IMR-90 (cell line): ENCODE results near the gene BCL6. TPM values are rescaled to one million over a fixed set of nuclear protein-coding genes. Genes with fewer than 3 reads are reported as not detected.

ENCODE experiments used
- ATAC-seq: fragments of 200-7000 bp; cut with Tn5 transposase; 2 replicates; pipeline ENCODE4 v1.9.1; 2020; ENCODE audit warnings: low read depth, mild to moderate bottlenecking, moderate library complexity
- BruUV-seq: library from RNA; stranded (reverse); fragments of 400-500 nt; replicated peaks from 2 replicates; lab custom pipeline; 2021; lab: Mats Ljungman, UMichigan
- CTCF ChIA-PET: fragments of 300-600 bp; formaldehyde crosslinking; extraction: SDS; loops from one replicate; lab custom pipeline; 2021; ENCODE audit warnings: antibody characterized with exemption; lab: Yijun Ruan, JAX
- POLR2A ChIA-PET: fragments of 300-600 bp; sonication (Branson Sonifier 250); formaldehyde crosslinking; loops from one replicate; lab custom pipeline; 2022; ENCODE audit warnings: antibody characterized with exemption; ENCODE audit not compliant: unreplicated experiment; lab: Charles Lee
- DNase-seq: peaks from one replicate; pipeline ENCODE4 v3.0.0; 2013
- H2AFZ ChIP-seq: replicated peaks from 2 replicates; pipeline ENCODE3; 2013; ENCODE audit warnings: low read length, mild to moderate bottlenecking; ENCODE audit not compliant: poor library complexity
- H2AK5ac ChIP-seq: 2 replicates; pipeline ENCODE4 v1.6.1; 2013; ENCODE audit warnings: low read depth, low read length, inconsistent platforms
- H2AK9ac ChIP-seq: replicated peaks from 2 replicates; pipeline ENCODE3; 2013; ENCODE audit warnings: mild to moderate bottlenecking, low read depth, low read length, moderate library complexity; ENCODE audit not compliant: poor library complexity
- H2BK120ac ChIP-seq: 2 replicates; pipeline ENCODE4 v1.6.1; 2013; ENCODE audit warnings: low read depth, low read length, inconsistent platforms
- H2BK15ac ChIP-seq: 3 replicates; pipeline ENCODE4 v1.6.1; 2013; ENCODE audit warnings: low read depth, low read length, inconsistent platforms
- H2BK20ac ChIP-seq: 2 replicates; pipeline ENCODE4 v1.6.1; 2013; ENCODE audit warnings: low read depth, mild to moderate bottlenecking, inconsistent platforms, low read length, moderate library complexity
- H2BK5ac ChIP-seq: 2 replicates; pipeline ENCODE4 v1.6.1; 2013; ENCODE audit warnings: mild to moderate bottlenecking, low read depth, low read length, inconsistent platforms; ENCODE audit not compliant: poor library complexity, severe bottlenecking
- H3K14ac ChIP-seq: replicated peaks from 2 replicates; pipeline ENCODE4 v1.6.1; 2013; ENCODE audit warnings: low read depth, low read length, inconsistent platforms
- H3K18ac ChIP-seq: 2 replicates; pipeline ENCODE4 v1.6.1; 2013; ENCODE audit warnings: low read depth, low read length, control low read depth
- H3K23ac ChIP-seq: 2 replicates; pipeline ENCODE4 v1.6.1; 2013; ENCODE audit warnings: low read depth, low read length, inconsistent platforms
- H3K27ac ChIP-seq: 2 replicates; pipeline ENCODE4 v1.5.1; 2013; ENCODE audit warnings: mild to moderate bottlenecking, control low read depth, low read length; ENCODE audit not compliant: insufficient read depth
- H3K27me3 ChIP-seq: 2 replicates; pipeline ENCODE4 v1.6.1; 2013; ENCODE audit warnings: low read length; ENCODE audit not compliant: control insufficient read depth, insufficient read depth
- H3K36me3 ChIP-seq: 2 replicates; pipeline ENCODE4 v1.6.1; 2013; ENCODE audit warnings: low read length, mixed read lengths; ENCODE audit not compliant: control insufficient read depth, insufficient read depth
- H3K4ac ChIP-seq: 2 replicates; pipeline ENCODE4 v1.6.1; 2013; ENCODE audit warnings: low read depth, low read length, inconsistent platforms
- H3K4me1 ChIP-seq: 2 replicates; pipeline ENCODE4 v1.6.1; 2013; ENCODE audit warnings: low read length, mixed read lengths; ENCODE audit not compliant: control insufficient read depth, insufficient read depth
- H3K4me2 ChIP-seq: 2 replicates; pipeline ENCODE4 v1.6.1; 2013; ENCODE audit warnings: low read depth, mild to moderate bottlenecking, control low read depth, low read length, moderate library complexity
- H3K4me3 ChIP-seq: 2 replicates; pipeline ENCODE4 v1.5.1; 2013; ENCODE audit warnings: low read depth, mild to moderate bottlenecking, control low read depth, low read length, moderate library complexity; ENCODE audit not compliant: insufficient read depth
- H3K56ac ChIP-seq: 2 replicates; pipeline ENCODE4 v1.6.1; 2013; ENCODE audit warnings: low read length, inconsistent platforms; ENCODE audit not compliant: insufficient read depth; ENCODE audit errors: extremely low read depth
- H3K79me1 ChIP-seq, 2 experiments: 2 replicates each; pipeline ENCODE4 v1.6.1; 2013; ENCODE audit warnings: low read length in 2 of 2, inconsistent platforms in 1 of 2, low read depth in 1 of 2
- H3K9ac ChIP-seq: 2 replicates; pipeline ENCODE4 v1.6.1; 2013; ENCODE audit warnings: low read depth, low read length, control low read depth
- H3K9me1 ChIP-seq: 2 replicates; pipeline ENCODE4 v1.6.1; 2013; ENCODE audit warnings: low read length, inconsistent platforms; ENCODE audit not compliant: insufficient read depth
- H3K9me3 ChIP-seq: 2 replicates; pipeline ENCODE4 v1.6.1; 2013; ENCODE audit warnings: low read length; ENCODE audit not compliant: control insufficient read depth, insufficient read depth
- H4K20me1 ChIP-seq: 2 replicates; pipeline ENCODE4 v1.6.1; 2013; ENCODE audit warnings: low read length, inconsistent platforms; ENCODE audit not compliant: insufficient read depth
- H4K5ac ChIP-seq: 2 replicates; pipeline ENCODE4 v1.6.1; 2013; ENCODE audit warnings: mild to moderate bottlenecking, low read depth, low read length, control low read depth
- H4K8ac ChIP-seq, 2 experiments: 2 replicates each; pipeline ENCODE4 v1.6.1; 2013; ENCODE audit warnings: low read depth in 2 of 2, low read length in 2 of 2, control low read depth in 1 of 2, inconsistent platforms in 1 of 2
- H4K91ac ChIP-seq: 2 replicates; pipeline ENCODE4 v1.6.1; 2013; ENCODE audit warnings: low read depth, low read length, inconsistent platforms; ENCODE audit not compliant: insufficient read depth
- BHLHE40 ChIP-seq: fragments of 150-350 bp; IDR thresholded peaks from 2 replicates; pipeline ENCODE4 v1.6.1; 2016; ENCODE audit warnings: mild to moderate bottlenecking, low read depth, low read length
- CEBPB ChIP-seq: IDR thresholded peaks from 2 replicates; pipeline ENCODE4 v1.6.1; 2012; ENCODE audit warnings: low read depth, low read length, improper control_type of control experiment
- CHD1 ChIP-seq: IDR thresholded peaks from 2 replicates; pipeline ENCODE4 v1.6.1; 2012; ENCODE audit warnings: low read depth, low read length, improper control_type of control experiment
- FOS ChIP-seq: fragments of 150-350 bp; IDR thresholded peaks from 2 replicates; pipeline ENCODE4 v1.6.1; 2016; ENCODE audit warnings: low read depth, low read length
- MAFK ChIP-seq: IDR thresholded peaks from 2 replicates; pipeline ENCODE4 v1.6.1; 2012; ENCODE audit warnings: low read depth, low read length, improper control_type of control experiment
- MAZ ChIP-seq: IDR thresholded peaks from 2 replicates; pipeline ENCODE4 v1.6.1; 2012; ENCODE audit warnings: low read depth, mild to moderate bottlenecking, low read length, improper control_type of control experiment, moderate library complexity, borderline replicate concordance
- MXI1 ChIP-seq: IDR thresholded peaks from 2 replicates; pipeline ENCODE4 v1.6.1; 2012; ENCODE audit warnings: low read depth, mild to moderate bottlenecking, low read length, moderate library complexity, borderline replicate concordance
- NFE2L2 ChIP-seq: fragments of 150-350 bp; IDR thresholded peaks from 2 replicates; pipeline ENCODE4 v1.6.1; 2016; ENCODE audit warnings: low read depth, mild to moderate bottlenecking, low read length
- POLR2A ChIP-seq: IDR thresholded peaks from 2 replicates; pipeline ENCODE4 v1.6.1; 2012; ENCODE audit warnings: mild to moderate bottlenecking, low read depth, low read length
- RAD21 ChIP-seq: IDR thresholded peaks from 2 replicates; pipeline ENCODE4 v1.6.1; 2012; ENCODE audit warnings: low read length, improper control_type of control experiment
- RCOR1 ChIP-seq: IDR thresholded peaks from 2 replicates; pipeline ENCODE4 v1.6.1; 2012; ENCODE audit warnings: mild to moderate bottlenecking, low read length, improper control_type of control experiment; ENCODE audit not compliant: insufficient replicate concordance
- RFX5 ChIP-seq: IDR thresholded peaks from 2 replicates; pipeline ENCODE4 v1.8.0; 2012; ENCODE audit warnings: low read depth, mild to moderate bottlenecking, low read length, moderate library complexity
- SMC3 ChIP-seq: fragments of 150-350 bp; IDR thresholded peaks from 2 replicates; pipeline ENCODE4 v1.6.1; 2016; ENCODE audit warnings: low read depth, mild to moderate bottlenecking, antibody characterized with exemption, low read length, moderate library complexity
- WGBS, 2 experiments: methylation state at CpG; one replicate each; pipeline versions ENCODE4 v1.1.5 to v1.1.7; 2013; ENCODE audit warnings: missing lambda C conversion rate in 2 of 2; ENCODE audit not compliant: insufficient read length in 1 of 2; ENCODE audit errors: extremely low coverage in 2 of 2; 5-methylcytosine and 5-hydroxymethylcytosine counted together
- dilution Hi-C: fragments of 300-500 bp; cut with HindIII; formaldehyde crosslinking; loops from one replicate; pipeline ENCODE4 v1.14.3; 2018; ENCODE audit warnings: low sequenced_read_pairs; ENCODE audit not compliant: unreplicated experiment
- in situ Hi-C: fragments of 300-500 bp; cut with MboI; formaldehyde crosslinking; loops from 3 replicates; pipeline ENCODE4 v1.14.3; 2019; ENCODE audit warnings: low sequenced_read_pairs, inconsistent platforms, mixed read lengths
- intact Hi-C: fragments of 100-400 bp; cut with micrococcal nuclease; formaldehyde crosslinking; loops from 2 replicates; pipeline ENCODE4 v1.10.0; 2022
- polyA plus RNA-seq, 3 experiments: library from polyadenylated mRNA; depleted of rRNA; stranded (reverse); fragments of >200 nt; gene quantifications; 2 replicates each; pipeline ENCODE4 v1.2.3, GENCODE V29; 2012; ENCODE audit warnings: low replicate concordance in 1 of 3
- total RNA-seq: library from RNA; depleted of rRNA; stranded (reverse); fragments of >200 nt; gene quantifications from 2 replicates; pipeline ENCODE4 v1.2.3, GENCODE V29; 2012
- TF ChIP-seq, protein P1 (sequence below): fragments of 150-350 bp; IDR thresholded peaks from 2 replicates; pipeline ENCODE4 v1.6.1; 2016; ENCODE audit warnings: low read depth, mild to moderate bottlenecking, low read length, moderate library complexity, borderline replicate concordance
- TF ChIP-seq, protein P2 (sequence below): conservative IDR thresholded peaks from 2 replicates; pipeline ENCODE4 v1.5.1; 2012; ENCODE audit warnings: mild to moderate bottlenecking, low read depth, low read length, improper control_type of control experiment
- TF ChIP-seq, protein P3 (sequence below): fragments of 150-350 bp; IDR thresholded peaks from 2 replicates; pipeline ENCODE4 v1.6.1; 2017; ENCODE audit warnings: mild to moderate bottlenecking, antibody characterized with exemption, low read length, low read depth

Gene BCL6
- total and polyA plus RNA-seq, 2 of the 4 experiments (the other 2 are of a cell fraction): 19.7 to 22.6 TPM

DNA sequence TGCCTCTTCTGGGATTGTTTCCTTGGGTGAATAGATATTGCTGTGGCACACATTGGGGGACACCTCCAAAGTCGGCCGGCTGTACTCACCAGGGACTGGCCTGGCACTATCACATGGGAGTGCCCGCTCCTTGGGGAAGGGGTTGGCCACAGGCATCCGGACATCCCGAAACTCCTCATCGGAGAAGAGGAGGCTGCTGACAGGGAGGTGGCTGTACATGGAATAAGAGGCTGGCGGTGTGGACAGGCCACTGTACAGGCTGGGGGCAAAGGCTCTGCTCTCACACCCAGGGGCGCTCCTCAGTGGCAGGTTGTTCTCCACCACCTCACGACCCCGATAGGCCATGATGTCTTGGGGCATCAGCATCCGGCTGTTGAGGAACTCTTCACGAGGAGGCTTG is 15.7 kb downstream of the BCL6 start:
- Histone ChIP-seq H3K4me2 (no peak overlapping the region), H3K9me1 (peaks cover 8% of the 10 kb centered on the region), H3K9me3 (no peaks in the 10 kb centered on the region), H3K27me3 (no peaks in the 10 kb centered on the region), H3K9ac (no peak overlapping the region), H2BK120ac (no peak overlapping the region), H3K27ac (no peak overlapping the region), H4K20me1 (peaks cover 14% of the 10 kb centered on the region), H3K18ac (no peak overlapping the region), H2BK15ac (no peak overlapping the region), H3K23ac (no peak overlapping the region), H2AK5ac (no peak overlapping the region), H3K79me1 (peaks cover 26 to 32% of the 10 kb centered on the region in 2 experiments), H2BK5ac (no peak overlapping the region), H4K5ac (no peak overlapping the region), H3K36me3 (peaks cover 76% of the 10 kb centered on the region), H4K8ac (no peak overlapping the region), H3K4ac (no peak overlapping the region), H2BK20ac (no peak overlapping the region), H2AFZ (no peak overlapping the region), H3K4me3 (no peak overlapping the region), H3K14ac (no peak overlapping the region), H2AK9ac (peak overlapping the region; percentile 35), H4K91ac (no peak overlapping the region), H3K4me1 (no peaks in the 10 kb centered on the region), H3K56ac (no peak overlapping the region)
- no peak for TF ChIP-seq BHLHE40
- no peak for TF ChIP-seq POLR2A
- TF ChIP-seq RAD21: no peak
- TF ChIP-seq NFE2L2: no peak
- TF ChIP-seq RCOR1: no peak
- TF ChIP-seq, protein P1, sequence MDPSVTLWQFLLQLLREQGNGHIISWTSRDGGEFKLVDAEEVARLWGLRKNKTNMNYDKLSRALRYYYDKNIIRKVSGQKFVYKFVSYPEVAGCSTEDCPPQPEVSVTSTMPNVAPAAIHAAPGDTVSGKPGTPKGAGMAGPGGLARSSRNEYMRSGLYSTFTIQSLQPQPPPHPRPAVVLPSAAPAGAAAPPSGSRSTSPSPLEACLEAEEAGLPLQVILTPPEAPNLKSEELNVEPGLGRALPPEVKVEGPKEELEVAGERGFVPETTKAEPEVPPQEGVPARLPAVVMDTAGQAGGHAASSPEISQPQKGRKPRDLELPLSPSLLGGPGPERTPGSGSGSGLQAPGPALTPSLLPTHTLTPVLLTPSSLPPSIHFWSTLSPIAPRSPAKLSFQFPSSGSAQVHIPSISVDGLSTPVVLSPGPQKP: no peak
- TF ChIP-seq, protein P2, sequence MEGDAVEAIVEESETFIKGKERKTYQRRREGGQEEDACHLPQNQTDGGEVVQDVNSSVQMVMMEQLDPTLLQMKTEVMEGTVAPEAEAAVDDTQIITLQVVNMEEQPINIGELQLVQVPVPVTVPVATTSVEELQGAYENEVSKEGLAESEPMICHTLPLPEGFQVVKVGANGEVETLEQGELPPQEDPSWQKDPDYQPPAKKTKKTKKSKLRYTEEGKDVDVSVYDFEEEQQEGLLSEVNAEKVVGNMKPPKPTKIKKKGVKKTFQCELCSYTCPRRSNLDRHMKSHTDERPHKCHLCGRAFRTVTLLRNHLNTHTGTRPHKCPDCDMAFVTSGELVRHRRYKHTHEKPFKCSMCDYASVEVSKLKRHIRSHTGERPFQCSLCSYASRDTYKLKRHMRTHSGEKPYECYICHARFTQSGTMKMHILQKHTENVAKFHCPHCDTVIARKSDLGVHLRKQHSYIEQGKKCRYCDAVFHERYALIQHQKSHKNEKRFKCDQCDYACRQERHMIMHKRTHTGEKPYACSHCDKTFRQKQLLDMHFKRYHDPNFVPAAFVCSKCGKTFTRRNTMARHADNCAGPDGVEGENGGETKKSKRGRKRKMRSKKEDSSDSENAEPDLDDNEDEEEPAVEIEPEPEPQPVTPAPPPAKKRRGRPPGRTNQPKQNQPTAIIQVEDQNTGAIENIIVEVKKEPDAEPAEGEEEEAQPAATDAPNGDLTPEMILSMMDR: no peak
- TF ChIP-seq MAZ: no peak
- no peak for TF ChIP-seq MXI1
- no peak for TF ChIP-seq SMC3
- no peak for TF ChIP-seq RFX5
- no peak for TF ChIP-seq FOS
- TF ChIP-seq CEBPB: no peak
- TF ChIP-seq, protein P3, sequence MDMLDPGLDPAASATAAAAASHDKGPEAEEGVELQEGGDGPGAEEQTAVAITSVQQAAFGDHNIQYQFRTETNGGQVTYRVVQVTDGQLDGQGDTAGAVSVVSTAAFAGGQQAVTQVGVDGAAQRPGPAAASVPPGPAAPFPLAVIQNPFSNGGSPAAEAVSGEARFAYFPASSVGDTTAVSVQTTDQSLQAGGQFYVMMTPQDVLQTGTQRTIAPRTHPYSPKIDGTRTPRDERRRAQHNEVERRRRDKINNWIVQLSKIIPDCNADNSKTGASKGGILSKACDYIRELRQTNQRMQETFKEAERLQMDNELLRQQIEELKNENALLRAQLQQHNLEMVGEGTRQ: no peak
- no peak for TF ChIP-seq CHD1
- no peak for TF ChIP-seq MAFK
- no TSS peak for BruUV-seq
- intact Hi-C loops: no loop called here
- POLR2A ChIA-PET: no interaction called here
- 100% methylated on average over 2 of the region's 12 CpGs; no CpG with 5 or more reads in 1 of the 2 experiments for WGBS, 2 experiments
- DNase-seq: no peak
- ATAC-seq: no peak
- in situ Hi-C loops: loop anchor here (25.0 kb wide), 4 partner anchors 683 to 1033 kb away; no protein-coding TSS in a partner anchor
- dilution Hi-C loops: loop anchor here (25.0 kb wide), 1 partner anchor 583 kb away; no protein-coding TSS in a partner anchor
- CTCF ChIA-PET: no interaction called here
